RWPE1 (cell line): Measurements from ENCODE around the gene RAB3C.

Experiments used
- CTCF ChIA-PET: fragments of 350-600 bp; sonication (Branson Sonifier 250); formaldehyde crosslinking; extraction: SDS; loops from one replicate; lab custom pipeline; 2021; lab: Yijun Ruan, JAX
- POLR2A ChIA-PET: fragments of 400-600 bp; formaldehyde crosslinking; extraction: SDS; loops from one replicate; lab custom pipeline; 2020; ENCODE audit warnings: antibody characterized with exemption; ENCODE audit not compliant: low non-redundant PET; lab: Yijun Ruan, JAX
- DNase-seq: peaks from one replicate; pipeline ENCODE4 v3.0.0; 2012; ENCODE audit warnings: low spot score
- H3K27ac ChIP-seq: fragments of 450-650 bp; 2 replicates; pipeline ENCODE4 v1.5.1; 2017
- TF ChIP-seq, protein P1 (sequence below): fragments of 450-650 bp; conservative IDR thresholded peaks from 2 replicates; pipeline ENCODE4 v1.5.1; 2017; ENCODE audit warnings: low read depth, mild to moderate bottlenecking

RAB3C gene

DNA sequence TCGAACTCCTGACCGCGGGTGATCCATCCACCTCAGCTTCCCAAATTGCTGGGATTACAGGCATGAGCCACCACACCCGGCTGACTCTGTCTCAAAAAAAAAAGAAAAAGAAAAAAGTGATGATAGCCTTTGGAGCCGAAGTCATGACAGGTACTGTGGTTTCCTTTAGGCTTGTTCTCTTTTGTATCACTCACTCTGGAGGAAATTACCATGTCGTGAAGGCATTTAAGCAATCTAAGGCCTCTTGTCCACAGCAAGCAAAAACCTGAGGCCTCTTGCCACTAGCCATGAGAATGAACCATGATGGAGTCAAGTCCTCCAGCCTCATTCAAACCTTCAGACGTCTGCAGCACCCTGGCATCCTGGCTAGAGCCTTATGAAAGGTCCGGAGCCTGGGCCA is 286.1 kb downstream of the RAB3C start:
- no peak overlapping the region for H3K27ac ChIP-seq
- TF ChIP-seq, protein P1, sequence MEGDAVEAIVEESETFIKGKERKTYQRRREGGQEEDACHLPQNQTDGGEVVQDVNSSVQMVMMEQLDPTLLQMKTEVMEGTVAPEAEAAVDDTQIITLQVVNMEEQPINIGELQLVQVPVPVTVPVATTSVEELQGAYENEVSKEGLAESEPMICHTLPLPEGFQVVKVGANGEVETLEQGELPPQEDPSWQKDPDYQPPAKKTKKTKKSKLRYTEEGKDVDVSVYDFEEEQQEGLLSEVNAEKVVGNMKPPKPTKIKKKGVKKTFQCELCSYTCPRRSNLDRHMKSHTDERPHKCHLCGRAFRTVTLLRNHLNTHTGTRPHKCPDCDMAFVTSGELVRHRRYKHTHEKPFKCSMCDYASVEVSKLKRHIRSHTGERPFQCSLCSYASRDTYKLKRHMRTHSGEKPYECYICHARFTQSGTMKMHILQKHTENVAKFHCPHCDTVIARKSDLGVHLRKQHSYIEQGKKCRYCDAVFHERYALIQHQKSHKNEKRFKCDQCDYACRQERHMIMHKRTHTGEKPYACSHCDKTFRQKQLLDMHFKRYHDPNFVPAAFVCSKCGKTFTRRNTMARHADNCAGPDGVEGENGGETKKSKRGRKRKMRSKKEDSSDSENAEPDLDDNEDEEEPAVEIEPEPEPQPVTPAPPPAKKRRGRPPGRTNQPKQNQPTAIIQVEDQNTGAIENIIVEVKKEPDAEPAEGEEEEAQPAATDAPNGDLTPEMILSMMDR = no peak

GRCh38 chr5:58871648-58872242 is 288.9 kb downstream of the RAB3C start:
- peak; percentile 39 for DNase-seq
- H3K27ac ChIP-seq = no peak overlapping the region
- ChIA-PET CTCF (interaction anchor here (0.6 to 0.8 kb wide), 4 partner anchors 9 to 189 kb away, joined by 3 to 4 read pairs (median 3); no protein-coding TSS in a partner anchor), POLR2A (no interaction called here)
- TF ChIP-seq, protein P1 = peak; percentile 75

More for the DNA sequence above, 286.1 kb downstream of the RAB3C start:
- POLR2A ChIA-PET = no interaction called here
- DNase-seq = no peak
- CTCF ChIA-PET = interaction anchor here (0.6 to 1.0 kb wide), 3 partner anchors 18 to 1786 kb away, joined by 3 to 5 read pairs (median 3); no protein-coding TSS in a partner anchor

GRCh38 chr5:58872670-58873273 is 289.9 kb downstream of the RAB3C start:
- DNase-seq = no peak
- TF ChIP-seq, protein P1 = no peak
- CTCF ChIA-PET = interaction anchor here (0.5 to 1.7 kb wide), 5 partner anchors 20 to 508 kb away, joined by 3 to 5 read pairs (median 3); no protein-coding TSS in a partner anchor
- no peak overlapping the region for H3K27ac ChIP-seq
- POLR2A ChIA-PET = no interaction called here

- ChIA-PET POLR2A (no interaction called here), CTCF (no interaction called here)
- no peak overlapping the region for H3K27ac ChIP-seq
- no peak for DNase-seq
- TF ChIP-seq, protein P1 = no peak
These were observed 292.7 kb downstream of the RAB3C start for GRCh38 chr5:58875599-58875998.

- ChIA-PET POLR2A (no interaction called here), CTCF (interaction anchor here (0.9 kb wide), 1 partner anchor 60 kb away, joined by 4 read pairs; no protein-coding TSS in a partner anchor)
- DNase-seq = no peak
- TF ChIP-seq, protein P1 = no peak
- H3K27ac ChIP-seq = no peak overlapping the region
These were observed 302.4 kb downstream of the RAB3C start for GRCh38 chr5:58885260-58885659.

- DNase-seq = peak; percentile 78
- no peak overlapping the region for H3K27ac ChIP-seq
- POLR2A ChIA-PET = no interaction called here
- TF ChIP-seq, protein P1 = peak; percentile 97
- CTCF ChIA-PET = interaction anchor here (0.6 to 1.4 kb wide), 31 partner anchors 9 to 1548 kb away, joined by 3 to 7 read pairs (median 3); no protein-coding TSS in a partner anchor
These were observed 303.7 kb downstream of the RAB3C start for GRCh38 chr5:58886315-58887207.
